ENCODE results near the gene LRRN1.

- no peak for TF ChIP-seq CTCF (IDR thresholded peaks at IDR 0.05)
- TF ChIP-seq POLR2A (IDR thresholded peaks at IDR 0.05): no peak
These were observed 20.5 kb upstream of the LRRN1 start for GRCh38 chr3:3778641-3779270.
